AG04450 (cell line): Measurements from ENCODE around the gene PPFIBP1. TPM values are rescaled to one million over a fixed set of nuclear protein-coding genes. Genes with fewer than 3 reads are reported as not detected.

Experiments used
- CTCF ChIA-PET: fragments of 300-600, 350-600 bp; formaldehyde crosslinking; extraction: SDS; loops from one replicate; lab custom pipeline; 2022; ENCODE audit warnings: antibody characterized with exemption, inconsistent platforms; lab: Charles Lee
- POLR2A ChIA-PET: fragments of 350-600 bp; formaldehyde crosslinking; extraction: SDS; loops from one replicate; lab custom pipeline; 2021; ENCODE audit warnings: antibody characterized with exemption, inconsistent platforms; lab: Yijun Ruan, JAX
- DNase-seq: peaks from one replicate; pipeline ENCODE4 v3.0.0-alpha.2; 2011; ENCODE audit warnings: low read depth, low spot score
- H3K27ac ChIP-seq: one replicate; pipeline ENCODE4 v1.5.1; 2012; ENCODE audit warnings: low read depth, low read length, control low read depth
- H3K27me3 ChIP-seq: one replicate; pipeline ENCODE4 v1.6.0; 2012; ENCODE audit warnings: low read length; ENCODE audit not compliant: control insufficient read depth, insufficient read depth
- H3K4me3 ChIP-seq: 2 replicates; pipeline ENCODE4 v1.5.1; 2011; ENCODE audit warnings: mild to moderate bottlenecking, low read depth, low read length, control low read depth
- H3K9me3 ChIP-seq: 2 replicates; pipeline ENCODE4 v1.5.1; 2012; ENCODE audit warnings: low read length; ENCODE audit not compliant: control insufficient read depth, insufficient read depth
- CTCF ChIP-seq: IDR thresholded peaks from 2 replicates; pipeline ENCODE4 v1.5.1; 2011; ENCODE audit warnings: low read depth, low read length, control low read depth, inconsistent platforms
- polyA plus RNA-seq: library from polyadenylated mRNA; depleted of rRNA; stranded (reverse); fragments of >200 nt; gene quantifications from 2 replicates; pipeline ENCODE4 v1.2.3, GENCODE V29; 2011

The PPFIBP1 gene
- polyA plus RNA-seq, 1 experiment = 58.3 TPM

GRCh38 chr12:27709212-27709931, 185.4 kb downstream of the PPFIBP1 start:
- TF ChIP-seq CTCF = no peak
- Histone ChIP-seq H3K9me3 (no peaks in the 10 kb centered on the region; the same call in 1 of the 2 replicates), H3K27me3 (no peaks in the 10 kb centered on the region), H3K27ac (peak overlapping the region; percentile 84), H3K4me3 (no peak overlapping the region)
- DNase-seq = no peak
- CTCF ChIA-PET = interaction anchor here (2.1 kb wide), 1 partner anchor 13 kb away, joined by 6 read pairs; the partner anchor contains the start of gene REP15
- POLR2A ChIA-PET = interaction anchor here (1.0 kb wide), 1 partner anchor 276 kb away, joined by 3 read pairs; no protein-coding TSS in a partner anchor

DNA sequence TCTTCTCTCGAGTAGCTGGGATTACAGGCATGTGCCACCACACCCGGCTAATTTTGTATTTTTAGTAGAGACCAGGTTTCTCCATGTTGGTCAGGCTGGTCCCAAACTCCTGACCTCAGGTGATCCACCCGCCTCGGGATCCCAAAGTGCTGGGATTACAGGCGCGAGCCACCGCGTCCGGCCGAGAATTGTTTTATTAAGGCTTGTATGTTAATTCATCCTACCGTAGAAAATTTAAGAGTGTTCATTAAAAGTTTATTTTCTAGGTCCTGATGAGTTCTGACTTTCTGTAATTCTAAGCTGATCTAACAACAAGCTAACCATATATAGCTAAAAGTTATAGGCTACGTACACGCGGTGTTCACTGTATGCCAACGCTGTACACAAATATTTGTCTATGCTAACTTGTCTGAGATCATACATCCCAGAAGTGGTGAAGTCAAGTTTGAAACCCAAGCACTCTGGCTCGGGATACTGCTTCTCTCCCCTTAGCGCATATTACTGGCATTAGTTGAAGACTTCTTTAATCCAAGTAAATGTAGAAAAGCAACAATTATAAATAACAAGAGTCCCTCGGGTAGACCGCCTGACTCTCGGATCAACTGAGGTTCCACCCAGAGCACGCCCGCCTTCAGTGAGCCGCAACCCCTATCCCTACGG, 186.1 kb downstream of the PPFIBP1 start:
- peak overlapping the region; percentile 84 for H3K27ac ChIP-seq
- peak overlapping the region; percentile 99 for H3K4me3 ChIP-seq
- no peak for TF ChIP-seq CTCF
- ChIA-PET CTCF (interaction anchor here (2.1 kb wide), 1 partner anchor 14 kb away, joined by 6 read pairs; the partner anchor contains the start of gene REP15), POLR2A (interaction anchor here (1.0 kb wide), 1 partner anchor 276 kb away, joined by 3 read pairs; no protein-coding TSS in a partner anchor)
- no peak for DNase-seq
- H3K27me3 ChIP-seq = no peaks in the 10 kb centered on the region
- H3K9me3 ChIP-seq = no peaks in the 10 kb centered on the region; the same call in 1 of the 2 replicates

GRCh38 chr12:27710592-27711316, 186.7 kb downstream of the PPFIBP1 start, which contains the start of gene MRPS35:
MRPS35 (plus strand) TSS chr12:27710832; CDS start chr12:27710844, 12 bp downstream.
- CTCF ChIA-PET = no interaction called here
- peak within 1 kb of the TSS; percentile 84 for H3K27ac ChIP-seq
- H3K4me3 ChIP-seq = peak within 1 kb of the TSS; percentile 99
- H3K27me3 ChIP-seq = no peaks in the 10 kb centered on the region
- peak; percentile 79 for DNase-seq
- TF ChIP-seq CTCF = no peak
- no peaks in the 10 kb centered on the region; the same call in 1 of the 2 replicates for H3K9me3 ChIP-seq
- POLR2A ChIA-PET = interaction anchor here (0.6 to 1.0 kb wide), 2 partner anchors 277 to 1350 kb away, joined by 3 read pairs; no protein-coding TSS in a partner anchor

DNA sequence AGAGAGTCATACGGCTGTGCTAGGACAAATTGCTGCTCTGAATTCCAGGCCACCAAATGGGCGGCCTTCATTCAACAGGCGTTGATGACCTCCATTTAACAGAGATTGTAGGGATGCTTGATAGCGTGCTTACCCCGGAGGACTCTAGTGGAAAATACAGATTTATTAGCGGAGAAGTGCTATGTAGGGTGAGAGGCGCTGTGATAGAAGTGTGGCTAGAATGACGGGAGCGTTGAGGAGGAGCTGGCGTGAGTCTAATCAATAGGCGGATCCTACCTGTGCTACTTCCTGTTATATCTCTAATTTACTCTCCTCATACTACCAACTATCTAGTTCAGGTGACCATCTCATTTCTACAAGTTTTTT, 187.3 kb downstream of the PPFIBP1 start:
- POLR2A ChIA-PET = interaction anchor here (0.6 kb wide), 1 partner anchor 1349 kb away, joined by 3 read pairs; no protein-coding TSS in a partner anchor

More for the DNA sequence above, 187.3 kb downstream of the PPFIBP1 start:
- no peaks in the 10 kb centered on the region for H3K27me3 ChIP-seq
- H3K27ac ChIP-seq = peak overlapping the region; percentile 84
- CTCF ChIA-PET = no interaction called here
- DNase-seq = no peak
- no peak for TF ChIP-seq CTCF
- no peaks in the 10 kb centered on the region; the same call in 1 of the 2 replicates for H3K9me3 ChIP-seq
- H3K4me3 ChIP-seq = peak overlapping the region; percentile 99
